ENCODE results near the gene TMEM39B. TPM values are rescaled to one million over a fixed set of nuclear protein-coding genes. Genes with fewer than 3 reads are reported as not detected.
"Not testable (repeated sequence)": the region's sequence is repeated elsewhere in the genome, so short reads cannot be mapped to it uniquely, and the experiment has no call there.

TMEM39B gene
- total RNA-seq, 1 donor from 2014 or later = 13.3 TPM

- peaks cover 17% of the 10 kb centered on the region for H3K4me1 Mint-ChIP-seq (ENCODE audit: low read depth, unreplicated experiment)
Measured at GRCh38 chr1:32128964-32129363, 56.2 kb downstream of the TMEM39B start.

GRCh38 chr1:32133950-32134280 lies 61.2 kb downstream of the TMEM39B start:
- Histone ChIP-seq H4K20me1 (ENCODE audit: insufficient read depth, low read length) (peaks cover 38% of the 10 kb centered on the region), H3K79me2 (ENCODE audit: insufficient read depth, low read length) (peaks cover 79% of the 10 kb centered on the region), H3K27ac (ENCODE audit: low read depth, low read length) (peak overlapping the region; percentile 67), H3K4me1 (ENCODE audit: insufficient read depth, low read length) (peaks cover 15% of the 10 kb centered on the region), H3K4me2 (ENCODE audit: low read length) (peak overlapping the region; percentile 37)
- H3K36me3 ChIP-seq (ENCODE audit: insufficient read depth, low read length); DNase-seq (ENCODE audit: low read depth); H2AFZ ChIP-seq (ENCODE audit: low read depth, low read length); H3K9ac ChIP-seq (ENCODE audit: low read length); H3K4me3 Mint-ChIP-seq (ENCODE audit: unreplicated experiment); H3K9me3 Mint-ChIP-seq (ENCODE audit: unreplicated experiment); FAIRE-seq; H3K4me3 ChIP-seq (ENCODE audit: insufficient read depth, low read depth, low read length); H3K27me3 Mint-ChIP-seq (ENCODE audit: low read depth, unreplicated experiment); H3K27me3 ChIP-seq (ENCODE audit: insufficient read depth, low read length); H3K9me3 ChIP-seq (ENCODE audit: insufficient read depth, low read depth, low read length); H3K36me3 Mint-ChIP-seq (ENCODE audit: low read depth, unreplicated experiment): not testable (repeated sequence)
- peaks cover 13% of the 10 kb centered on the region for H3K4me1 Mint-ChIP-seq (ENCODE audit: low read depth, unreplicated experiment)
- peak overlapping the region; percentile 91 for H3K27ac Mint-ChIP-seq (ENCODE audit: unreplicated experiment)

More at GRCh38 chr1:32128964-32129363, 56.2 kb downstream of the TMEM39B start:
- H3K4me3 Mint-ChIP-seq (ENCODE audit: unreplicated experiment) = no peak overlapping the region
- Histone ChIP-seq H3K36me3 (ENCODE audit: insufficient read depth, low read length) (no peaks in the 10 kb centered on the region), H4K20me1 (ENCODE audit: insufficient read depth, low read length) (peaks cover 58% of the 10 kb centered on the region), H3K4me3 (ENCODE audit: insufficient read depth, low read depth, low read length) (no peak overlapping the region), H3K4me2 (ENCODE audit: low read length) (no peak overlapping the region), H3K4me1 (ENCODE audit: insufficient read depth, low read length) (peaks cover 10% of the 10 kb centered on the region), H3K27ac (ENCODE audit: low read depth, low read length) (no peak overlapping the region), H2AFZ (ENCODE audit: low read depth, low read length) (no peak overlapping the region), H3K9ac (ENCODE audit: low read length) (no peak overlapping the region), H3K27me3 (ENCODE audit: insufficient read depth, low read length) (no peaks in the 10 kb centered on the region), H3K79me2 (ENCODE audit: insufficient read depth, low read length) (peaks cover 84% of the 10 kb centered on the region), H3K9me3 (ENCODE audit: insufficient read depth, low read depth, low read length) (no peaks in the 10 kb centered on the region)
- TF ChIP-seq CTCF (IDR thresholded peaks at IDR 0.05; ENCODE audit: insufficient read depth, low read depth, low read length) = no peak
- no peak for TF ChIP-seq EZH2 (IDR thresholded peaks at IDR 0.05; ENCODE audit: insufficient read depth, low read length)
- H3K9me3 Mint-ChIP-seq (ENCODE audit: unreplicated experiment) = no peaks in the 10 kb centered on the region
- H3K36me3 Mint-ChIP-seq (ENCODE audit: low read depth, unreplicated experiment) = peaks cover 1% of the 10 kb centered on the region
- H3K27me3 Mint-ChIP-seq (ENCODE audit: low read depth, unreplicated experiment) = no peaks in the 10 kb centered on the region
- DNase-seq (ENCODE audit: low read depth) (no peak), FAIRE-seq (no peak)
- H3K27ac Mint-ChIP-seq (ENCODE audit: unreplicated experiment) = no peak overlapping the region

- Histone ChIP-seq H3K4me3 (ENCODE audit: insufficient read depth, low read depth, low read length) (no peak overlapping the region), H3K9ac (ENCODE audit: low read length) (no peak overlapping the region), H3K9me3 (ENCODE audit: insufficient read depth, low read depth, low read length) (no peaks in the 10 kb centered on the region), H3K4me1 (ENCODE audit: insufficient read depth, low read length) (peaks cover 24% of the 10 kb centered on the region), H3K36me3 (ENCODE audit: insufficient read depth, low read length) (no peaks in the 10 kb centered on the region), H3K27ac (ENCODE audit: low read depth, low read length) (no peak overlapping the region), H3K79me2 (ENCODE audit: insufficient read depth, low read length) (peaks cover 79% of the 10 kb centered on the region), H3K4me2 (ENCODE audit: low read length) (no peak overlapping the region), H4K20me1 (ENCODE audit: insufficient read depth, low read length) (peaks cover 46% of the 10 kb centered on the region), H2AFZ (ENCODE audit: low read depth, low read length) (no peak overlapping the region), H3K27me3 (ENCODE audit: insufficient read depth, low read length) (no peaks in the 10 kb centered on the region)
- TF ChIP-seq CTCF (IDR thresholded peaks at IDR 0.05; ENCODE audit: insufficient read depth, low read depth, low read length) = no peak
- no peak for TF ChIP-seq EZH2 (IDR thresholded peaks at IDR 0.05; ENCODE audit: insufficient read depth, low read length)
- Mint-ChIP-seq H3K36me3 (ENCODE audit: low read depth, unreplicated experiment) (peaks cover 9% of the 10 kb centered on the region), H3K27me3 (ENCODE audit: low read depth, unreplicated experiment) (no peaks in the 10 kb centered on the region), H3K4me3 (ENCODE audit: unreplicated experiment) (no peak overlapping the region), H3K27ac (ENCODE audit: unreplicated experiment) (no peak overlapping the region), H3K9me3 (ENCODE audit: unreplicated experiment) (no peaks in the 10 kb centered on the region), H3K4me1 (ENCODE audit: low read depth, unreplicated experiment) (peaks cover 16% of the 10 kb centered on the region)
- DNase-seq (ENCODE audit: low read depth) (no peak), FAIRE-seq (no peak)
Measured at GRCh38 chr1:32137111-32137510, 64.4 kb downstream of the TMEM39B start.
